Skin epidermis (tissue), 12 donors: ENCODE results near the gene CHST9.

ENCODE experiments used
- H3K27ac ChIP-seq, 21 experiments: fragments of 200-600 bp; sonication (generic) in 11 of 21; one replicate each; pipeline ENCODE4 v1.5.0; 2020; ENCODE audit warnings: mild to moderate bottlenecking in 3 of 21, inconsistent platforms in 2 of 21, moderate library complexity in 2 of 21
- H3K4me3 ChIP-seq, 7 experiments: fragments of 200-600 bp; sonication (generic) in 2 of 7; one replicate each; pipeline ENCODE4 v1.5.0; 2020; ENCODE audit warnings: inconsistent platforms in 2 of 7, mild to moderate bottlenecking in 2 of 7, moderate library complexity in 1 of 7

Gene CHST9

DNA sequence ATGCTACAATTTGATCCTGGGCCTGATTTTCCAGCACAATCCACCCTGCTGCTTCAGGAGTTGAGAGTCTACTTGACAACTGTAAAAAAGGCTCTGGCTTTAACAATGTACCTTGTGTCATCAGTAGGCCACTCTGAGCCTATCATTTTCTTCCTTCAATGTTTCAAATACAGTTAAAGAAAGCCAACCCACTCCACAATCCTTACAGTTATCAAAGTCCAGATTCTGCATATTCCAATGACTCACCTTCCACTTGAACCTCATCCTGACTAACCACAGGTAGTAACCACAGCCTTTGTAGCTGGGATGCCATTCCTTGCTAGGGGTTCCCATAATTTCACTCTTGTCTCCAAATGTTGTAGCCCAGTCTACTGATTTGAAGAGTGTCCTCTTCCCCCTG is 284.1 kb downstream of the CHST9 start:
- no peak overlapping the region for H3K4me3 ChIP-seq
- no peak overlapping the region for H3K27ac ChIP-seq

DNA sequence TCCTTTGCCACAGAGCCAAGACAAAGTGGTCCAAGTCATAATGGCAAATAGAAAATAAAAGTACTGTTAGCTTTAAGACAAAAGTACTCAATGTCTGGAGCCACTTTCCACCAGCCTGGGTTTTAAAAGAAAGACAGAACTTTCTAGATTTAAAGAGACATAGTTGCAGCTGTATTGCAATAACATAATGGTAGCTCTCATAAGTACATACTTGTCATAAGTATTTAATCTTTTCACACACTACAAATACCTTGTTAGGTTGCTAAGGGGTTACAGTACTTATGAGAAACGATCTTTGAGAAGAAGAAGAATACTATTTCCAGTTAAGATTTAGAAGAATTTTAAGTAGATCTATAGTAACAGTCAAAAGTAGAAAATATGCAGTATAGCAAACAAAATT is 290.7 kb downstream of the CHST9 start:
- no peak overlapping the region for H3K4me3 ChIP-seq
- H3K27ac ChIP-seq = no peak overlapping the region

DNA sequence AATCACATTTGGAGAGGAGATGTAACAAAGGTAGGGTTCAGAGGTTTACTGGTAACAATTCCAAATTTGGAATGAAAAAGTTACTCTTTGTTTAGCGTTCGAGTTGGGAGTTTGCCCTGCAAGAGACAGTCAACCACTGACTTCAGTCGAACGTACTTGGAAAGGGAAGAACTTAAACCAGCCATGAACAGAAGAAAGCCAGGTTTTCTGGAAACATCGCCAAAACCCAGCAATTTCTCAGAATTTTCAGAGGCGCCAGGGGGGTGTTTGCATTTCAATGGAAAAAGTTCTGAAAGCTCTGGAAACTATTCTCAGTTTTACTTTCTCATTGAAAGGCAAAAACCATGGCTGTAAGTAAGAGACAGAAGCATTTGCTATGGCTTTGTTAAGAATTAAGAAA is 291.1 kb downstream of the CHST9 start:
- Histone ChIP-seq H3K27ac (no peak overlapping the region), H3K4me3 (no peak overlapping the region)

DNA sequence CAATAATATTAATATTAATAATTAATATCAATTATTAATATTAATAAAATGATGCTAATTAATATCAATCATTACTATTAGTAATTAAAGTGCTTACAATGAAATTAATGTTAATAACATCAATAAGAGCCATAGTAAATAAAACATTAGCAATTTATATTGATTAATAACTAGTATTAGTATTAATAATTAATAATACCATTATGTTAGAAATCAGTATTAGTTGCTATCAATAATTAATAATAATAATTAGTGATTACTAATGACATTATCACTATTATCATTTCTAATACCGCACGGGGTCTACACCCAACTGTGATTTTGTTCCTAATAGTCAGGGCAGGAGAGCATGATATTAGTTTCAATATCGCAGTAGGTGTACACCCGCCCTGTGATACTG is 296.8 kb downstream of the CHST9 start:
- Histone ChIP-seq H3K27ac (no peak overlapping the region), H3K4me3 (no peak overlapping the region)

DNA sequence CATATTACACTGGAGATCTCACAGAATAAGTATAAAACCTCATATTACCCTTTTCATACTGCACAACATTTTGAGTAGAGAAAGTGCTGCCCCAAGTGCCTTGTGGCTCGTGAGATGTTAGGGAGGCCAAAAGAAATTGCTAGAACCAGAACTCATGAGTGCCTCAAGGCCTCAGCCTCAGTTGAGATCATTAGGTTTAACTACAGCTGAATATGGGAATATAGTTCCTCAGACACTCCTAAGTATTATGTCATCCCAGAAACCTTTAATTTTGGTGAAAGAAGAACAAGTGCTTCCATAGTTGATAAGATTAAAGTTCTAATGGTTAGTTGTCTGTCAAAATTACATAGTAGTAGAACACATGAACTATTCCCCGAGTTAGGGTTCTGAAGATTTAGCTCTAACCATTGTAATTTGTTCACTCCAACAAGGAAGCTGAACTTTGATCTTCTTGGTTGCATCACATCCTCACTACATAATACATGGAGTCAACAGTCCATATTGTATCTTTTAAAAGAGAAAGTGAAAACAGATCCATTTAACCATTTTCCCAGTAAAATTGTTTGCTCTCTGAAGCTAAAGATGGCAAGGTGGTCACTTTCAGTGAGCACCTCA is 310.0 kb downstream of the CHST9 start:
- H3K27ac ChIP-seq = no peak overlapping the region
- no peak overlapping the region for H3K4me3 ChIP-seq

DNA sequence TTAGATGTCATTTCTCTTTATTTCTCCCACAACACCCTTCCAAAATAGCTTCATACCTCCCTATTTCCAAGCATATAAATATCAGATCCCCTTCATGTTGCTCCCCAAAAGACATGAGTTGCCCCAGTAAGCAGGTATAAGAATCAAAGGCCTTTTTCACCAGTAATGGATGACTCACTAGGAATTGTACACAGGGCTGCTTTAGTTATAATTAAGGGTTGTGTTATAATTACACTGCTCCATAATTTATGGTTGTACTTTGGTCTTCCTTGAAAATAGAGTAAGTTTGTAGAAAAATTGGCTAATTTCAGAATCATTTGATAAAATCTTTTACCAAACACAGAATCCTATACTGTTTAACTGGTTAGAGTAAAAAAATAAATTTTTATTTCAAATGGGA is 310.8 kb downstream of the CHST9 start:
- no peak overlapping the region for H3K27ac ChIP-seq
- no peak overlapping the region for H3K4me3 ChIP-seq

DNA sequence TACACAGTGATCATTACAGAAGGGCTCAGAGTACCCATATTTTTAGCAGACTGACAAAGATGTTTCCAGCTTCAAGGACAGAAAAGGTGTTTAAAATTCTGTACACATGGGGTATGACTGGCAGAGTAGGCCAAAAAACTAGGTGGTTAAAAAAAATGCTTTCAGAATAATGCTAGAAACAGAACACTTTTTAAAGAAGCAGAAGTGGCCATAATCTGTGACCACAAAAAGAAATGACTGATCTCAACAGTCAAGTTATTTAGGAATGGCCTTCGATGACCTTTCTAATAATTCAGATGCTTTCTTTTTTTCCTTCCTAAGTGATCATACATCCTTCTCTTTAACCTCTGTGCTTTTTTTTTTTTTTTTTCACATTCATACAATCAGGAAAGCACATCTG is 315.5 kb downstream of the CHST9 start:
- no peak overlapping the region for H3K27ac ChIP-seq
- no peak overlapping the region for H3K4me3 ChIP-seq

DNA sequence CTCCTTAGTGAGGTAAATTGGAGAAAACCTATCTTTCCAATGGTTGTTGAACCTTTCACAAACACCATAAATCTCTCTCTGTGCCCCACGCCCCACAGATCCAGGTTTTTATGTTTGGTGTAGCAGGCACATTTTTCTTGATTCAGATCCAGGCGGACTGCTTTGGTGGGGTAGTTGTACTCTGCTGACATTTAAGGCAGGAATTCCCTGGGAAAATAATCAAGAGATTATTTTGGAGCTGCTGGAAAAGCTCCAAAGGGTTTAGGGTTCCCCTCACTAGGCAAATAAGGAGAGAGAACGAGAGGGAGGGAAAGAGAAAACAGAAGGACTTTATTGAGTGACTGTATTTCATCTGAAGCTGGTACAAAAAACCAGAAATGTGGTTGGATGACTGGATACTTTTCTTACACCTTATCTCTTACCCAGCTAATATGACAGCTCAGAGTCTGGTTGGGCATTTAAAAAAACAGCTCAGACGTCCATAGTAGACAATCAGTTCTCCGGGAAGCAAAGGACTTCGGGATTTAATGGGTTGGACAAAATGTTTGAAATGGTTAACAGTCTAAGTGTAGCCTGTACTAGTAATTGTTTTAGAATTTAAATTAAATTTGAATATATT is 316.0 kb downstream of the CHST9 start:
- no peak overlapping the region for H3K4me3 ChIP-seq
- H3K27ac ChIP-seq = no peak overlapping the region

DNA sequence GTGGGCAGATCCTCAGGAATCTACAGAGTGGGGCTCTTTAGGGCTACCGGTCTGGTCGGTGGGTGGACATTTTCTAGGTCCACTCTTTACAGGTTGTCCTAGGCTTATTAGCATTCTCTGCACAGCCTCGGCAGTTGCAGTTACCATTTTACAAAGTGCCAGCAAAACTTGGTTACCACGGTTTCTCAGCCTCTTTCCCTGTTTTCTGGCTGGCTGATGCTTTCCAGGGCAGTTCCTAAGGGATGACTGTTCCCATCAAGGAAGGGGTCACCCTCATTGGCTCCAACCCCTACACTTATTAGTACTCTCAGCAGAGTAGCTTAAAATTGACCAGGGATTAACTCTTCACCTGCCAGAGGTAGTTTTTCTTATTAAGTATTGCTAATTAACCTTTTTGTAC is 317.6 kb downstream of the CHST9 start:
- no peak overlapping the region for H3K27ac ChIP-seq
- H3K4me3 ChIP-seq = no peak overlapping the region

DNA sequence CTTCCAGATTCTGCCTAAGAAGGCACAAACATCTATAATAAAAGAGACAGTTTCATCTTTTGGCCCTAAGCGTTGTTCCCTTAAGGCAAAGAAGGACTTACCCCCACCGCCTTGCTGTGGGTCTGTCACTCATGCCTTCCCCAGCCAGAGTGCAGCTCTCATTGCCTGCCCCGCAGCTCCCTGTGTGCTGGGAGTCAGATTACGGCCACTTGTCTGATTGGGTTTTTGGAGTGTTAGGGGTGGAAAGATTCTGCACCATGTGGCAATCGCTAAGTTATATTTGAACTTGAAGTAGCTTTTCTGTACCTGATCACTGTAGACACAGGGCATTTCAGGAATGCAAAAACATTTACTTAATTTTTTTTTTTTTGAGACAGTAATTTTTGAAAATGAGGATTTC is 319.6 kb downstream of the CHST9 start, which contains the start of gene AQP4:
Gene AQP4, minus strand, starts transcription at position 151 of the 400 bp plus-strand sequence. Its CDS starts 18 bp downstream, at position 133.
- Histone ChIP-seq H3K27ac (no peak within 1 kb of the TSS), H3K4me3 (no peak within 1 kb of the TSS)

DNA sequence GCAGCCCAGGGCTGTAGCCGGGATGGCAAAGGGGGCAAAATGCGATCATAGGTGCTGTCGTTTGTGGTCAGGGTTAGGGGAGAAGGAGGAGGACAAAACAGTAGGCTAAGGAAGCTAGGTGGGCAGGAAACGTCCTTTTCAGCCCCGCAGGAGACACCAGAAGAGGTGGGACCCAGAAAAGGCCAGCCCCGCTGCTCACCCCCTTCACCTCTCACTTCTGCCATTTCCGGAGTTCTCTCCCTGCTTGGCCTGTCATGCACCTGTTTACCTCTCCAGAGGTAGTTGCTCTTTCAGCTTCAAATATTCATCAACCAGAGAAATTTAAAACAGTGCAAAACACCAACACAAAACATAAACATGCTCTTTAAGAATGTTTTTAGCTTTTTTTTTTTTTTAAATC is 320.4 kb downstream of the CHST9 start:
- Histone ChIP-seq H3K4me3 (no peak overlapping the region), H3K27ac (no peak overlapping the region)

DNA sequence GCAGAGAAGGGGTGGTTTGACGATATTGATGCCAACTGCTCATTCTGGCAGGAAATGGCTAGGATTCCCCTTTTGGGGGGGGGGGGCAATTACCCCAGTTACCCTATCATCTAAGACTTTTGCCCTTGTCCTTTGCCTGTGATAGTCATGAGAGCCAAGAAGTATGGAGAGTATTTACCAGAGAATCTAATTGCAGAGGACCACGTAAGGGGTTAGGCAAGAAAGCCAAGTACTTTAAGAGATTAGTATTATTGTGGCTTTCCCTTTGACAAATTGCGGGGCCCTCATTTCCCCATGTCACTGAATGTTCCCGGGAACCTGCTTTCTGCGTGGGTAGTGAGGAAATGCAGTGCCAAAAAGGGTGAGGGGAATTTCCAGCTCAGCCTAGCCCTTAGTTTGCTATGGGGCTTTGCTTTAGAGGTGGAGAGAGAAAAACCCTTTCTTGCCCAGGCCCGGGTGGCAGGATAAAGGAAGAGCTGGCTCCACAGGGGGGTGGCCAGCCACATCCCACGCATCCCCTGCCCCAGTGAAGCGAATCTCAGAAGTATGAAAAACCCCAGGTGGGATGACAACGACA is 321.1 kb downstream of the CHST9 start:
- peak overlapping the region in 1 of 7 experiments; percentile 37 for H3K4me3 ChIP-seq
- H3K27ac ChIP-seq = no peak overlapping the region

DNA sequence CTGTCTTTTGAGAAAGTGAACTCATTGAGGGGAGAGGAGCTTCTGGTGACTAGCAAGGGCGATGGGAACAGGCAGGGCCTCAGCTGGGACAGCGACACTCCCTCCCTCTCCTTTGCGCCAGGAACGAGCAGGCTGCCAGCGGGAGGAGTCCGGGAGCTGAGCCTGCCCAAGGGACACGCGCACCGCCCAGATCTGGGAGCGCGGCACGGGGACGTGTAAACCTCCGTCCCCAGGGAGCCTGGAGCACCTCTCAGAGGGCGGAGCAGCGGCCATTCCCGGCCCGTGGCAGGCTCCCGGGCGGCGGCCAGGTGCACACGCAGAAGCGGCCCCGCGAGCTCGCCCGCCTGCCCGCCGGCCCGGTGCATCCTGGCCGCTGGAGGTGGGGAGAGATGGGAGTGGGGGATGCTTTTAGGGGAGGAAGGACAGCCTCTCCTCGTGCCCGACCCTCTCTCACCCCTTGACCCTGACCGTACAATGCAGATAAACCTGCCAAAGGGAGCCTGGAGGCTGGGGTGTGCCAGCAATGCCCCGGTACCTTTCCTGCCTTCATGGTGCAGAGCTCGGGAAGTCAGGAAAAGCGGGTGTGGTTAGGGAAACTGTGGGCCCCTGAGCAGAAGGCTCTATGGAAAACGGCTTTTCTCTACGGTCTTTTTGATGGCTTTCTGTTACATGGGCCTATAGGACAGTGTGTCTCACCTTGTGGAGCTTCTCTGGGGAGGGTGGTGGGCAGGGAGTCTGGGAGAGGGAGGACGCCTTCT is 321.8 kb downstream of the CHST9 start:
- Histone ChIP-seq H3K27ac (no peak overlapping the region), H3K4me3 (peak overlapping the region in 2 of 7 experiments; percentile 3 to 37)

DNA sequence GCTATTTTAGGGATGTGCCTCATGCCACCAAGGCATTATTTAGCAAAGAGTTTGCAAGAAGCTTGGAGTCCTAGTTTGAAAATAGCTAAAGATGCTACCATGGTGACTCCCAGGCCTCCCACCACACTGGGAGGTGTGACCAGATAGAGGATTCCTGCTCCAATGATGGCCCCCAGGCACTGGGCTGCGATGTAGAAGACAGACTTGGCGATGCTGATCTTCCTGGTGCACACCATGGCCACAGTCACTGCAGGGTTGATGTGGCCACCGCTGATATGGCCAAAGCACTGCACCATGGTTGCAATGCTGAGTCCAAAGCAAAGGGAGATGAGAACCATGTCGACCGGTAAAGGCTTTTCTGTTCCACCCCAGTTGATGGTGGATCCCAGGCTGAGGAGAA is 323.0 kb downstream of the CHST9 start:
- no peak overlapping the region for H3K4me3 ChIP-seq
- H3K27ac ChIP-seq = no peak overlapping the region
